NCI-H2029 (cell line): ENCODE data around the gene CDK11B.
"Not testable (repeated sequence)": the region's sequence is repeated elsewhere in the genome, so short reads cannot be mapped to it uniquely, and the experiment has no call there.

ENCODE experiments used
- DNase-seq: peaks from one replicate; lab custom pipeline; 2025; lab: John Stamatoyannopoulos, UW

CDK11B gene

DNA sequence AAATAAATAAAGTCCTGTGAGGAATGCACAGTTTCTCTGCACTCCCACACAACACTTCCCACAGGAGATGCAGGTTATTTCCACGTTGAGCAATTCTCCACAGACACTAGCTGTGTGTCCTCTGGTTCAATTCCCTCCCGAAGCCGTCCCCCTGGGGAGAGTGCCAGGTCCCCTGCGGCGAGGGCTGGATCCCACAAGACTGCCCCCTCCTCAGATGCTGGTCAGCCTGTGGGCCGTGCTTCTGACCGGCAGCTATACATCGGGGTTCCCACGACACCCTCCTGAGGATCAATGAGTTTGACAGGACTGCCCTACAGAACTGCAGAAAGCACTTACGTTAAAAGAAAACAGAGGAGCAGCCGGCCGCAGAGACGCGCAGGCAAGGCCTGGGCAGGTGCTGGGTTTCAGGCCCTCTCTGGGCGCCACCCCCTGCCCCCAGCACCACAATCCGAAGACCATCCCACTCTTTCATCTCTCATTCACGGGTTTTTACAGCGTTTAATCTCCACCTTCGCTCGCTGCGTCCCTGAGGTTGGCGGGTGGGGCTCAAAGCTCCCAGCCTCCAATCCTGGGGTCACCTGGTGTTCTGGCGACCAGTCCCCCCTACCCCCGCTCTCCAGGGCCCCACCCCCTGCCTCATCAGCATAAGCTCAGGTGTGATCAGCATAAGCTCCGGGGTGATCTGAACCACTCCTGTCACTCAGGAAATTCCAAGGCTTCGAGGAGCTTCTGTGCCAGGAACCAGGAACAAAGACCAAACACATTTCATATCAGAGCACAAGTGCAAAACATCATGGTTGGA lies 24.5 kb upstream of the CDK11B start:
- DNase-seq = no peak

GRCh38 chr1:1680912-1681273 lies 22.1 kb upstream of the CDK11B start:
- no peak for DNase-seq

- DNase-seq = no peak
Measured at GRCh38 chr1:1680031-1680911, 21.5 kb upstream of the CDK11B start.

DNA sequence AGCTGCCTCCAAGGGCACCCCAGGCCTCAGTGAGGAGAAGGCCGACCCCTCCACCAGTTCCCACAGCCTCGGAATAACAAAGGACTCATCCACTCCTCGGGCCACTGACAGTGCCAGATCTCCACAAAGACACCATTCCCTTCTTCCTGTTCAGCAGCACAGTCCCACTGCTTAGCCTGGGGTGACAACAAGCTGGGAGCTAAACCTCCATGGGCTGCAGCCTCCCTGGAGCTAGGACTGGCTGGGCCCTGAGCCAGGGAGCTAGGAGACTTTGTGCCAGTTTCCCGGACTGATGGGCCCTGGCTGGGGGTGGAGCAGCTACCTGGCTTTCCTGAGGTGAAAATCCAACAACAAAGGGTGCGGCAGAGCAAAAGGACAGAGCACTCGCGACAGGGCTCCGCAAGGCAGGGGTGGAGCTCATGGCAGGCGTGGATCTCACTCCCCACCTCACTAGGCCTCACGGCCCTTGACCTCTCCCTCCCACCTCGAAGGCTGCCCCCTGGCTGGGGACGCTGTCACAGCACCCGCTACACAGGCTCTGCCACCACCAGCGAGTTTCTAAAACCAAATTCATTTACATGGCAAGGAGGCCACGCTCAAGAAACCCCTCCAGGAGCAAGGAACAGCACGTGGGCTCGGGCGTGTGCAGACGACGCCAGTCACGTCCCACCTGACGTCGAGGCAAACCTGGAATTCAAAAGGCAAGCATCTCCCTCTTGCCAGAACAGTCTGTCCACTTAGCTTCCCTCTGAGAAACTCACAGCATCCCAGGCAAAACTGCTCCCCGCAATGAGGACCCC lies 20.0 kb upstream of the CDK11B start:
- no peak for DNase-seq

DNA sequence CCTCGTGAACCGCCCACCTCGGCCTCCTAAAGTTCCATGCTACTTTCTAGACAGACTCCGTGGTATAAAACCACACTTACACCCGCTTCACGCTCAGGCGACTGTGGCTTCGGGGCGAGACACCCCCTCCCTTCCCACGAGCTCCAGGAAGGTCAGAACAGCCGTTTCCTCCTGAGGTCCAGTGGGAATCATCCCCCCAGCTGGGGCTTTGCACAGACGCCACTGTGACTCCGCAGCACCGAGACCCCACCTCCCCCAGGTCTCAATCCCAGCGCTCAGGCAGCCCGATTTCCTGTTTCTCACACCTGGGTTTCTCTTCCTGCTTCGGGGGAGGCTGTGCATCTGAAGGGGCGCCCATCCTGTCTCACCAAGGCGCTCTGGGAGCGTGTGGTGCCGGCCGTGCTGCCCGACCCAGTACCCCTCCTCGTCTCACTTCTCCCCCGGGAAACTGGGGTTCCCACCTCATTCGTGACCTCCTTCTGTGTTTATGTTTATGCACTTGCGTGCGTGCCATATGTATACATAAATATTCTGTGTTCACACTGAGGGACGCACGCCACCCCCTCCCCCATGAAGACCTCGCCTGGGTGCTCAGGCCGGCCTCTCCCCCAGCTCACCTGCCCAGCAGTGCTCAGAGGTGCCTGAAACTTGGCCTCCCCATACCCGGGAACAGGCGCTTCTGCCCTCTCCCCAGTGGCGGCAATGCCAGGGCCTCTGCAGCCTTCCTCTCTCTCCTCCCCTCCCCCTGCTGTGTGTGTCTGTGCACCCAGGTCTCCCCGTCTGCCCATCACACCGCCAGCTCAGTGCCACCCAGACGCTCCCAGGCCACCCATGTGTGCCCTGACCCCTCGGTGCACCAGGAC lies 19.1 kb upstream of the CDK11B start:
- DNase-seq = no peak

DNA sequence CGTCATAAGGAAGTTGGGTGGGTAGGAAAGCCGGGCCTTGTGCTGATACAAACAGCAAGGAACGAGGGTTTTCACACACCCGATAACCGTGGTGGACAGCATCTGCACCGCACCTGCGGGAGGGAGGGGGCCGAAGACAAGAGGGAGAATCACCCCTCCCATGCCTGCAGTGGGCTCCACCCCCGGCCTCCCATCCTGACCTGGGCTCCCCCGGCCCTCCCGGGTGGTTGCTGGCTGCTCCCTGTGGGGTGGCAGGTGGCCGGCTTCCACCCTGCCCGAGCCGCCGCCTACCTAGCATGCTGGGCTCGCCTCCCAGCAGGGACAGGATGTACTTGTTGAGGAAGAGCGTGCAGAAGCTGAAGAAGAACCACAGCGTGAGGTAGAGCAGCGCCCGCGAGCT lies 17.3 kb upstream of the CDK11B start:
- DNase-seq = not testable (repeated sequence)

- DNase-seq = not testable (repeated sequence)
Measured at GRCh38 chr1:1675218-1675617, 16.4 kb upstream of the CDK11B start.

- not testable (repeated sequence) for DNase-seq
Measured at GRCh38 chr1:1674806-1675205, 16.0 kb upstream of the CDK11B start.

GRCh38 chr1:1672181-1672965 lies 13.6 kb upstream of the CDK11B start:
- no peak for DNase-seq

DNA sequence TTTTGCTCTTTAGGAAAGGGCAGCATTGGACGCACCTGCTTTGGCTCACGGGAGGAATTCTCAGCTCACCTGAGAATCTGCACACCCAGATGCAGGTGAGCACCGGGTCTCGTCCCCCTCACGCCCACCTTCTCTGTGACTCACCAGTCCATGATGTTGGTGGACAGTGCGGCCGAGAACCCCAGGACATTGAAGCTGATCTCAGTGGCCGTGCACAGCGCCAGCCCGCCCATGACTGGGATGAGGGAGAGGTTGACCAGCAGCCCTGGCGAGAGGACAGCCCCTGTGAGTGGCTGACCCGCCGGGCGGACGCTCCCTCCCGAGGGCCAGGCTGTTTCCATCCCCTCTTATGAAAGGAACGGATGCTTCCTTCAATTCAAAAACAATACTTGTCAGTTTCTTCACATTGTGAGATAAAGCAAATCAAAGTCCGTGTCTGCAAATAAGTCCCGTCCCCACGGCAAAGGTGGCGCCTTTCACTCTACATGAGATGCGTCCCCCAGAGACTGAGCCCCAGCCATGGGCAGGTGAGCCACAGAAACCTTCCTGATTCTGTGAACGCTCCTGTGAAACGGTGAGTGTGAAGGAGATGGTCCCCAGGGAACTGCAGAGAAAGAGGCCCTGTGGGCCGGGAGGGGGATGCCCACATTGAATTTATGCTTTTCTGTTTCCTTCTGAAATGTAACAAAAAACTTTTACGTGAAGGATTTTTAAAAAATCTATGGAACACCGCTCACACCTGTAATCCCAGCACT lies 12.7 kb upstream of the CDK11B start:
- no peak for DNase-seq

DNA sequence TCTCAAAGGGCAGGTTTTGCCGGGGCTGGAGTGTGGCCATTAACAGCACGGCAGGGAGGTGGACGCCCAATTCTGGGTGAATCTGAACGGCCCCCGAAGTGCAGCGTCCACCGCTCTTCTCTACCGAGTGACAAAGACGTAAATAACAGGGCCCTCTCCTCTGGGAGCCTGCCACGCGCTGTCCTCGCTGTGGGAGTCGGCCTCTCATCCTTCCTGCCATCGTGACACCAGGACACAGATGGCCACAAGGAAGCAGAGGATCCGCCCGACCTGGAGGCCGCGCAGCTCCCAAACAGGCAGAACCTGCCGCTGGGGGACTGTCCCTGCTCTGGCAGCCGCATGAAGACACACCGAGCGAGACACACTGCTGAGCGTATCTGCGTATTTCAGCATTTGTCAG lies 12.1 kb upstream of the CDK11B start:
- no peak for DNase-seq

DNA sequence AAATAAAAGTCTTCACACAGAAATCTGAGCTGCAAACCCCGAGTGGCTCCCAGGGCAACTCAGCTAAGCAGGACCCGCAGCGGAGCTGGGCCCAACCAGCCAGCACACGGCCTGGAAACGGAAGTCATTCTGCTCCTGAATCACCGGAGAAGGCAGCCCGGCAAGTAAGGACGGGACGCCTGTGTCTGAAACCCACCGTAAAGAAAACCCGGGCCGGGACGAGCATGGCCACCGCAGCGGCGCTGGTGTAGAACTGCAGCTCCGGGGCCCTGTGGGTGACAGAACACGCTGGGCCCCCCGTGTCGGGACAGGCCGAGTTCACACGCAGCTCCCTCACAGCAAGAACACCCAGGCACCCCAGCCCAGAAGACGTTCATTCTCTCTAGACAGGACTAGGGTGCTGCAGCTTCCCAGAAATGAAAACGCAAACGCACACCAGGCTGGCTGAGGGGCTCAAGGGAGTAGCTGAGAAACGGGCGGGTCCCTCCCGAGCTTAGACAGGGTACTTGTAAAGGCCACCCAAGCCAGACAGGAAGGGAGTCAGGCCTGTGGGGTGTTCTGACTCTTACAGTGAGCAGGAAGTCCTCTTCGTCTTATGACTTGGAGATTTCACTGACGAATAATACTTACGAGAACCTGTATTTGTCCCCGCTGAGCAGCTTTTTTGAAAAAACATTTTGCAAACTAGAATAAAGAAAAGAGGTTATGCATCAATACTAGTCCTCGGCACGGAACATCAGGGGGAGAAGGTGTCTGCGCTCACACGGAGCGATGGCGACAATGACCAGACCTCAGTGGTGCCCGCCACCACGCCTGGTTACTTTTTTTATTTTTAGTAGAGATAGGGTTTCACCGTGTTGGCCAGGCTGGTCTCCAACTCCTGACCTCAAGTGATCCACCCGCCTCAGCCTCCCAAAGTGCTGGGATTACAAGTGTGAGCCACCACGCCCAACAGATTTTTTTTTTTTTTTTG lies 10.9 kb upstream of the CDK11B start:
- no peak for DNase-seq

DNA sequence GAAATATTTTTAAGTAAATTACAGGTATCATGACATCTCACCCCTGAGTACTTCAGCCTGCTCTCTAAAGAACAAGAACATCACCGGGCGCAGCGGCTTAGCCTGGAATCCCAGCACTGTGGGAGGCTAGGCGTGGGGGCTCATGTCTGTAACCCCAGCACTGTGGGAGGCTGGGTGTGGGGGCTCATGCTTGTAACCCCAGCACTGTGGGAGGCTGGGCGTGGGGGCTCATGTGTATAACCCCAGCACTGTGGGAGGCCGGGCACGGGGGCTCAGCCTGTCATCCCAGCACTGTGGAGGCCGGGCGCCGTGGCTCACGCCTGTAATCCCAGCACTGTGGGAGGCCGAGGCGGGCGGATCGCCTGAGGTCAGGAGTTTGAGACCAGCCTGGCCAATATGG lies 7.7 kb upstream of the CDK11B start:
- DNase-seq = no peak

DNA sequence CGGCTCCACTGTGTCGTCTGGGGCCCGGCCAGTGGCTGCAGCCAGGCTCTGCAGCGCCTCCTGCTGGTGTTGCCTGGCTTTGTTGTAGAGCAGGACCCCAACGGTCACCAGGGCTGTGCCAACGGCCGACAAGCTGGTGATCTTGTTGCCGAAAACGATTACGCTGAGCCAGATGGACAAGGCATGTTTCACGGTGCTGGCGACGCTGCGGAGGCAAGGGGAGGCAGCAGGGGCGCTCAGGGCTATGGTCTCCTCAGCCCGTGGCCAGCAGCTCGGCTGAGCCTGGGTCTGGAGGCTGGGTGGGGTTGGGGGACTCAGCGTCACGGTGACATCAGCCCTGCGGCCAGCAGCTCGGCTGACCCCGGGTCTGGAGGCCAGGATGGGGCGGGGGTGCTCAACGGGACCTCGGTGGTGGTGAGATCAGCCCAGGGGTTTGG lies 7.0 kb upstream of the CDK11B start:
- DNase-seq = no peak

GRCh38 chr1:1664941-1665814 lies 6.4 kb upstream of the CDK11B start:
- no peak for DNase-seq

DNA sequence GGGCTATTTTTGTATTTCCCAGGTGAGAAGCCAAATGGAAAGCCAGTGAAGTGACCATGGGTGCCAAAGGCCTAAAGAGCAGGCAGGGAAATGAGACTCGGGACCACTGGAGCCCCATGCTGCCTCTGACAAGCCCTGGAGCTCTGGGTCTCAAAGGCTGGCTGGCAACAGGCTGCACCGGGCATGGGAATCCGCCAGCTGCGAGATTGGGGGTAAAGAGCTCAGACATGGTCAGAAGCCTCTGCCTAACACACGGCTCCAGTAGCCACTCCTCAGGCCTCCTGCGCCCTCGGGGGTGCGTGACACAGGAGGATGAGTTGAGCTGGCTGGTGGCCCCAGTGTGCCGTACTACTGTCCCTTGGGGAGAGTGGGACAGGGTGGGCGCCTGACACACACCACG lies 5.5 kb upstream of the CDK11B start:
- DNase-seq = not testable (repeated sequence)

GRCh38 chr1:1662830-1663560 lies 4.2 kb upstream of the CDK11B start:
- DNase-seq = not testable (repeated sequence)
